ENCODE measurements around the gene CHST7. TPM values are rescaled to one million over a fixed set of nuclear protein-coding genes. Genes with fewer than 3 reads are reported as not detected.

The CHST7 gene
- total RNA-seq, 1 experiment from 2014 or later: 6.1 TPM

DNA sequence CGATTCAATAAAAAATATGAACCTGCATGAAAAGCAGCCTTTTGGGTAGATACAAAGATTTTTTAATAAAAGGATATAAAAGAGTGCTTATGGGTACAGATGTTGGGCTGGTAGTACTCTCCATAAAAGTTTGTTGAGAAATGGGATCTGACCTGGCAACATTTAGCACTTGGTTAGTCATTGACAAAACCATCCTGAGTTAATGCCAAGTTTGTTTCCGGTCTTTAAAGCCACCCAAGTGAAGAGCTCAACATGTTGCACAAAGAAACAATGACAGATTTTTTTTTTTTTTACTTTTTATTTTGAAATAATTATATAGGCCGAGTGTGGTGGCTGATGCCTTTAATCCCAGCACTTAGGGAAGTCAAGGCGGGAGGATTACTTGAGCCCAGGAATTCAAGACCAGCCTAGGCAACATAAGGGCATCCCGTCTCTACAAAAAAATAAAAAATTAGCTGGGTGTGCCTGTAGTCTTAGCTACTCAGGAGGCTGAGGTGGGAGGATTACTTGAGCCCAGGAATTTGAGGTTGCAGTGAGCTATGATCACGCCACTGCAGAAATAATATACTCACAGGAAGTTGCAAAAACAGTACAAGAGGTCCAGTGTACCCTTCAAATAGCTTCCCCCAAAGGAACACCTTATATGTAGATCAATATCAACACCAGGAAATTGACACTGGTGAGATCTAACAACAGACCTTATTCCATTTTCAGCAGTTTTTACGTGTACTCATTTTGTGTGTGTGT is 16.6 kb downstream of the CHST7 start:
- Histone ChIP-seq H3K27me3 (ENCODE audit: control insufficient read depth, insufficient read depth, low read length) (no peaks in the 10 kb centered on the region), H3K9me3 (ENCODE audit: control insufficient read depth, insufficient read depth, low read depth, low read length) (no peaks in the 10 kb centered on the region), H3K36me3 (ENCODE audit: control insufficient read depth, insufficient read depth, low read length) (no peaks in the 10 kb centered on the region), H3K27ac (ENCODE audit: low read length) (no peak overlapping the region), H3K4me3 (ENCODE audit: low read depth in 2 of 2, low read length in 2 of 2) (no peak overlapping the region), H3K4me1 (ENCODE audit: control insufficient read depth, insufficient read depth, low read length) (peaks cover 13% of the 10 kb centered on the region)
- POLR2A ChIA-PET: no interaction called here
- no TSS peak for BruUV-seq (replicated peaks)
- in situ Hi-C loops (cut with HindIII; ENCODE audit: low pct_unique_long_range_greater_than_20kb, low sequenced_read_pairs) (no loop called here), intact Hi-C loops (cut with micrococcal nuclease; ENCODE audit: unreplicated experiment) (no loop called here)
- CTCF ChIA-PET: no interaction called here
- no peak for ATAC-seq
- no peak for DNase-seq (ENCODE audit: low read depth, low spot score)
- TF ChIP-seq POLR2AphosphoS5 (IDR thresholded peaks at IDR 0.05; ENCODE audit: low read depth, low read length): no peak
- no peak for TF ChIP-seq SIN3A (IDR thresholded peaks at IDR 0.05; ENCODE audit: borderline replicate concordance, insufficient read depth, low read depth, low read length)
- TF ChIP-seq, protein P1, sequence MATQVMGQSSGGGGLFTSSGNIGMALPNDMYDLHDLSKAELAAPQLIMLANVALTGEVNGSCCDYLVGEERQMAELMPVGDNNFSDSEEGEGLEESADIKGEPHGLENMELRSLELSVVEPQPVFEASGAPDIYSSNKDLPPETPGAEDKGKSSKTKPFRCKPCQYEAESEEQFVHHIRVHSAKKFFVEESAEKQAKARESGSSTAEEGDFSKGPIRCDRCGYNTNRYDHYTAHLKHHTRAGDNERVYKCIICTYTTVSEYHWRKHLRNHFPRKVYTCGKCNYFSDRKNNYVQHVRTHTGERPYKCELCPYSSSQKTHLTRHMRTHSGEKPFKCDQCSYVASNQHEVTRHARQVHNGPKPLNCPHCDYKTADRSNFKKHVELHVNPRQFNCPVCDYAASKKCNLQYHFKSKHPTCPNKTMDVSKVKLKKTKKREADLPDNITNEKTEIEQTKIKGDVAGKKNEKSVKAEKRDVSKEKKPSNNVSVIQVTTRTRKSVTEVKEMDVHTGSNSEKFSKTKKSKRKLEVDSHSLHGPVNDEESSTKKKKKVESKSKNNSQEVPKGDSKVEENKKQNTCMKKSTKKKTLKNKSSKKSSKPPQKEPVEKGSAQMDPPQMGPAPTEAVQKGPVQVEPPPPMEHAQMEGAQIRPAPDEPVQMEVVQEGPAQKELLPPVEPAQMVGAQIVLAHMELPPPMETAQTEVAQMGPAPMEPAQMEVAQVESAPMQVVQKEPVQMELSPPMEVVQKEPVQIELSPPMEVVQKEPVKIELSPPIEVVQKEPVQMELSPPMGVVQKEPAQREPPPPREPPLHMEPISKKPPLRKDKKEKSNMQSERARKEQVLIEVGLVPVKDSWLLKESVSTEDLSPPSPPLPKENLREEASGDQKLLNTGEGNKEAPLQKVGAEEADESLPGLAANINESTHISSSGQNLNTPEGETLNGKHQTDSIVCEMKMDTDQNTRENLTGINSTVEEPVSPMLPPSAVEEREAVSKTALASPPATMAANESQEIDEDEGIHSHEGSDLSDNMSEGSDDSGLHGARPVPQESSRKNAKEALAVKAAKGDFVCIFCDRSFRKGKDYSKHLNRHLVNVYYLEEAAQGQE (IDR thresholded peaks at IDR 0.05; ENCODE audit: insufficient read depth in 1 of 2, low read depth in 2 of 2, low read length in 1 of 2): no peak
- TF ChIP-seq TCF7L2 (IDR thresholded peaks at IDR 0.05; ENCODE audit: low read depth, low read length): no peak
- TF ChIP-seq, protein P2, sequence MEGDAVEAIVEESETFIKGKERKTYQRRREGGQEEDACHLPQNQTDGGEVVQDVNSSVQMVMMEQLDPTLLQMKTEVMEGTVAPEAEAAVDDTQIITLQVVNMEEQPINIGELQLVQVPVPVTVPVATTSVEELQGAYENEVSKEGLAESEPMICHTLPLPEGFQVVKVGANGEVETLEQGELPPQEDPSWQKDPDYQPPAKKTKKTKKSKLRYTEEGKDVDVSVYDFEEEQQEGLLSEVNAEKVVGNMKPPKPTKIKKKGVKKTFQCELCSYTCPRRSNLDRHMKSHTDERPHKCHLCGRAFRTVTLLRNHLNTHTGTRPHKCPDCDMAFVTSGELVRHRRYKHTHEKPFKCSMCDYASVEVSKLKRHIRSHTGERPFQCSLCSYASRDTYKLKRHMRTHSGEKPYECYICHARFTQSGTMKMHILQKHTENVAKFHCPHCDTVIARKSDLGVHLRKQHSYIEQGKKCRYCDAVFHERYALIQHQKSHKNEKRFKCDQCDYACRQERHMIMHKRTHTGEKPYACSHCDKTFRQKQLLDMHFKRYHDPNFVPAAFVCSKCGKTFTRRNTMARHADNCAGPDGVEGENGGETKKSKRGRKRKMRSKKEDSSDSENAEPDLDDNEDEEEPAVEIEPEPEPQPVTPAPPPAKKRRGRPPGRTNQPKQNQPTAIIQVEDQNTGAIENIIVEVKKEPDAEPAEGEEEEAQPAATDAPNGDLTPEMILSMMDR (IDR thresholded peaks at IDR 0.05): no peak

DNA sequence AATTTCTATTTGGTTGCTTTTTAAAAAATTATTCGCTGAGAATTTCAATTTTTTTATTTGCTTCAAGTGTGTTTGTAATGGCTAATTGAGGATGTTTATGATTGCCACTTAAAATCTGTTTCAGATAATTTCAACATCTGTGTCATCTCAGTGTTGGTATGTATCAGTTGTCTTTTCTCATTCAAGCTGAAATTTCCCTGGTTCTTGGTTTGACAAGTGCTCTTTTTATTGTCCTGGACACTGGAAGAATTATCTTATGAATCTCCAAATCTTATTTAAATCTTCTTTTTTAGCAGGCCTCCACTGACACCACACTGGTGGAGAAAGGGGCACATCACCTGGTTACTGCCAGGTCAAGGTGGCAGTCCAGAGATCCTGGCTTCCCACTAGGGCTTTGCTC is 21.5 kb downstream of the CHST7 start:
- Histone ChIP-seq H3K4me1 (ENCODE audit: control insufficient read depth, insufficient read depth, low read length) (no peaks in the 10 kb centered on the region), H3K4me3 (ENCODE audit: low read depth in 2 of 2, low read length in 2 of 2) (no peak overlapping the region), H3K36me3 (ENCODE audit: control insufficient read depth, insufficient read depth, low read length) (no peaks in the 10 kb centered on the region), H3K9me3 (ENCODE audit: control insufficient read depth, insufficient read depth, low read depth, low read length) (no peaks in the 10 kb centered on the region), H3K27me3 (ENCODE audit: control insufficient read depth, insufficient read depth, low read length) (no peaks in the 10 kb centered on the region), H3K27ac (ENCODE audit: low read length) (no peak overlapping the region)
- in situ Hi-C loops (cut with HindIII; ENCODE audit: low pct_unique_long_range_greater_than_20kb, low sequenced_read_pairs) (no loop called here), intact Hi-C loops (cut with micrococcal nuclease; ENCODE audit: unreplicated experiment) (no loop called here)
- ATAC-seq (no peak), DNase-seq (ENCODE audit: low read depth, low spot score) (no peak)
- ChIA-PET POLR2A (no interaction called here), CTCF (no interaction called here)
- TF ChIP-seq POLR2AphosphoS5 (IDR thresholded peaks at IDR 0.05; ENCODE audit: low read depth, low read length) (no peak), SIN3A (IDR thresholded peaks at IDR 0.05; ENCODE audit: borderline replicate concordance, insufficient read depth, low read depth, low read length) (no peak), TCF7L2 (IDR thresholded peaks at IDR 0.05; ENCODE audit: low read depth, low read length) (no peak)
- TF ChIP-seq, protein P2 (IDR thresholded peaks at IDR 0.05): no peak
- TF ChIP-seq, protein P1 (IDR thresholded peaks at IDR 0.05; ENCODE audit: insufficient read depth in 1 of 2, low read depth in 2 of 2, low read length in 1 of 2): no peak
- BruUV-seq (replicated peaks): no TSS peak
